Measurements from ENCODE around the gene GPC1. TPM values are rescaled to one million over a fixed set of nuclear protein-coding genes. Genes with fewer than 3 reads are reported as not detected.

GPC1 gene
- total and polyA plus RNA-seq, 2 donors (not counting 3 experiments of a cell fraction or from before 2014, with no cell fraction given): 9.6 to 31.1 TPM

DNA sequence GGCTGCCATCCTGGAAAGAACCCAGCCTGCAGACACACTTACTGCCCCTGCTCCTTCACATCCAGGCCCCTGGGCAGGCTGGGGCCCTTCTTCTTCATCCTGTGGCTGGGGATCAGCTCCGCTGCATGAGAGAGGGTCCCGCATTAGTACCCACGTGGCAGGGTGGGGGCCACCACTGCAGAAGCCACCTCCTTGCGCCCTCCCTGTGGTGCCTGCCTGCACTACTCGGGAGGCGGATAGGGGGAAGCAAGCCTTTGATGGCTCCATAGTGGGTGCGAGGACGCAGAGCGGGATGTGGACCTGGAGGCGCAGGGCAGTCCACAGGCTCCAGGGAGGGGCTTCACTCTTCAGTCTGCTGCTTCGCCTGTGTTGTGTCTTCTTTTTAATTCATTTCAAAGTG, 46.7 kb downstream of the GPC1 start:
- ChIA-PET CTCF (no interaction called here), POLR2A (no interaction called here)
- Histone ChIP-seq H2AFZ (ENCODE audit: low read depth, low read length) (no peak overlapping the region), H3K4me2 (ENCODE audit: insufficient read depth, low read length) (no peak overlapping the region), H3K9me3 (replicated peaks; ENCODE audit: control insufficient read depth, insufficient read depth, low read length) (no peaks in the 10 kb centered on the region), H3K79me2 (ENCODE audit: control insufficient read depth, insufficient read depth, low read length) (no peaks in the 10 kb centered on the region), H3K27ac (ENCODE audit: insufficient read depth, low read depth, low read length) (no peak overlapping the region), H3K4me1 (ENCODE audit: control insufficient read depth, extremely low read depth, insufficient read depth, low read length) (no peaks in the 10 kb centered on the region), H3K36me3 (ENCODE audit: control insufficient read depth in 2 of 2, extremely low read depth in 1 of 2, insufficient read depth in 2 of 2, low read length in 2 of 2) (no peaks in the 10 kb centered on the region), H3K9me1 (replicated peaks; ENCODE audit: control insufficient read depth, extremely low read depth, insufficient read depth, low read length) (no peaks in the 10 kb centered on the region), H3K9ac (replicated peaks; ENCODE audit: extremely low read depth, insufficient read depth, low read length) (no peak overlapping the region), H3K4me3 (replicated peaks in 1 of 3; ENCODE audit: insufficient read depth in 1 of 3, low read depth in 1 of 3, low read length in 3 of 3) (no peak overlapping the region), H4K20me1 (replicated peaks; ENCODE audit: control insufficient read depth, extremely low read depth, insufficient read depth, low read length) (no peaks in the 10 kb centered on the region), H3K27me3 (ENCODE audit: control insufficient read depth in 2 of 2, insufficient read depth in 2 of 2, low read length in 2 of 2) (no peaks in the 10 kb centered on the region)
- dilution Hi-C loops (cut with MboI; ENCODE audit: extremely low pct_ligation_motif_present, low sequenced_read_pairs): no loop called here
- no peak for TF ChIP-seq POLR2A (IDR thresholded peaks at IDR 0.05; ENCODE audit: low read depth, low read length)
- TF ChIP-seq, protein P1, sequence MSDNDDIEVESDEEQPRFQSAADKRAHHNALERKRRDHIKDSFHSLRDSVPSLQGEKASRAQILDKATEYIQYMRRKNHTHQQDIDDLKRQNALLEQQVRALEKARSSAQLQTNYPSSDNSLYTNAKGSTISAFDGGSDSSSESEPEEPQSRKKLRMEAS (IDR thresholded peaks at IDR 0.05; ENCODE audit: insufficient read depth, insufficient read length): no peak
- TF ChIP-seq FOS (IDR thresholded peaks at IDR 0.05; ENCODE audit: borderline replicate concordance, insufficient read depth, low read length): no peak
- no peak for TF ChIP-seq EZH2 (IDR thresholded peaks at IDR 0.05; ENCODE audit: borderline replicate concordance, low read depth, low read length, severe bottlenecking)
- TF ChIP-seq MYC (IDR thresholded peaks at IDR 0.05; ENCODE audit: low read depth, low read length): no peak
- no peak for TF ChIP-seq JUN (IDR thresholded peaks at IDR 0.05; ENCODE audit: borderline replicate concordance, insufficient read depth, insufficient read length, low read depth)
- no peak for TF ChIP-seq POLR2AphosphoS5 (IDR thresholded peaks at IDR 0.05; ENCODE audit: insufficient read depth, low read depth, low read length)
- TF ChIP-seq, protein P2, sequence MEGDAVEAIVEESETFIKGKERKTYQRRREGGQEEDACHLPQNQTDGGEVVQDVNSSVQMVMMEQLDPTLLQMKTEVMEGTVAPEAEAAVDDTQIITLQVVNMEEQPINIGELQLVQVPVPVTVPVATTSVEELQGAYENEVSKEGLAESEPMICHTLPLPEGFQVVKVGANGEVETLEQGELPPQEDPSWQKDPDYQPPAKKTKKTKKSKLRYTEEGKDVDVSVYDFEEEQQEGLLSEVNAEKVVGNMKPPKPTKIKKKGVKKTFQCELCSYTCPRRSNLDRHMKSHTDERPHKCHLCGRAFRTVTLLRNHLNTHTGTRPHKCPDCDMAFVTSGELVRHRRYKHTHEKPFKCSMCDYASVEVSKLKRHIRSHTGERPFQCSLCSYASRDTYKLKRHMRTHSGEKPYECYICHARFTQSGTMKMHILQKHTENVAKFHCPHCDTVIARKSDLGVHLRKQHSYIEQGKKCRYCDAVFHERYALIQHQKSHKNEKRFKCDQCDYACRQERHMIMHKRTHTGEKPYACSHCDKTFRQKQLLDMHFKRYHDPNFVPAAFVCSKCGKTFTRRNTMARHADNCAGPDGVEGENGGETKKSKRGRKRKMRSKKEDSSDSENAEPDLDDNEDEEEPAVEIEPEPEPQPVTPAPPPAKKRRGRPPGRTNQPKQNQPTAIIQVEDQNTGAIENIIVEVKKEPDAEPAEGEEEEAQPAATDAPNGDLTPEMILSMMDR (IDR thresholded peaks at IDR 0.05; ENCODE audit: extremely low read depth in 1 of 2, insufficient read depth in 1 of 2, low read depth in 1 of 2, low read length in 2 of 2): no peak
- TF ChIP-seq GATA2 (IDR thresholded peaks at IDR 0.05; ENCODE audit: insufficient read depth, insufficient read length, low read depth, low read length): no peak
- no peak for DNase-seq (ENCODE audit: low read depth, low spot score)
- FAIRE-seq: no peak
- no TSS peak for BruUV-seq (replicated peaks)
- intact Hi-C loops (cut with micrococcal nuclease): no loop called here
